ENCODE measurements around the gene NDUFS3.

DNA sequence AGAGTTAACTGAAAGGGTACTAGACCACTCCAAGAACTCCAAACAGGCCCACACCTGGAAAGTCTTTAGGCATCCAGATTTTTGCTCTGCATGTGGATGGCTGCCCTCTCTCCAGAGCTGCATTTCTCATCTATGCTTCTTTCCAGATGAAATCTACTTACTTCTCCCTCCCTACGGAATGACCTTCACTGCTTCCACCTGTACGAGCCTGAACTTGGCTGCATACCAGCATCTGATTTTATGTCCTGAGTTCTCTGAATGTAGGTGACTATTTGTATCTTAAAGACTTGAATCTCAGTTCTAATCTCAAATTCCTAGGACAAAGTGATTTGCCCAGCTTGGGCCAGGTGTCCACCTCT is 39.2 kb upstream of the NDUFS3 start:
- no peak for TF ChIP-seq EZH2 (IDR thresholded peaks at IDR 0.05; ENCODE audit: borderline replicate concordance, low read length)
- TF ChIP-seq, protein P1, sequence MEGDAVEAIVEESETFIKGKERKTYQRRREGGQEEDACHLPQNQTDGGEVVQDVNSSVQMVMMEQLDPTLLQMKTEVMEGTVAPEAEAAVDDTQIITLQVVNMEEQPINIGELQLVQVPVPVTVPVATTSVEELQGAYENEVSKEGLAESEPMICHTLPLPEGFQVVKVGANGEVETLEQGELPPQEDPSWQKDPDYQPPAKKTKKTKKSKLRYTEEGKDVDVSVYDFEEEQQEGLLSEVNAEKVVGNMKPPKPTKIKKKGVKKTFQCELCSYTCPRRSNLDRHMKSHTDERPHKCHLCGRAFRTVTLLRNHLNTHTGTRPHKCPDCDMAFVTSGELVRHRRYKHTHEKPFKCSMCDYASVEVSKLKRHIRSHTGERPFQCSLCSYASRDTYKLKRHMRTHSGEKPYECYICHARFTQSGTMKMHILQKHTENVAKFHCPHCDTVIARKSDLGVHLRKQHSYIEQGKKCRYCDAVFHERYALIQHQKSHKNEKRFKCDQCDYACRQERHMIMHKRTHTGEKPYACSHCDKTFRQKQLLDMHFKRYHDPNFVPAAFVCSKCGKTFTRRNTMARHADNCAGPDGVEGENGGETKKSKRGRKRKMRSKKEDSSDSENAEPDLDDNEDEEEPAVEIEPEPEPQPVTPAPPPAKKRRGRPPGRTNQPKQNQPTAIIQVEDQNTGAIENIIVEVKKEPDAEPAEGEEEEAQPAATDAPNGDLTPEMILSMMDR (conservative IDR thresholded peaks at IDR 0.05 in 1 of 2, IDR thresholded peaks at IDR 0.05 in 1 of 2; ENCODE audit: extremely low read depth in 1 of 2, insufficient read depth in 1 of 2, low read depth in 1 of 2, low read length in 2 of 2) = peak; percentile 8 to 21
